ENCODE measurements around the gene SHISA6.

DNA sequence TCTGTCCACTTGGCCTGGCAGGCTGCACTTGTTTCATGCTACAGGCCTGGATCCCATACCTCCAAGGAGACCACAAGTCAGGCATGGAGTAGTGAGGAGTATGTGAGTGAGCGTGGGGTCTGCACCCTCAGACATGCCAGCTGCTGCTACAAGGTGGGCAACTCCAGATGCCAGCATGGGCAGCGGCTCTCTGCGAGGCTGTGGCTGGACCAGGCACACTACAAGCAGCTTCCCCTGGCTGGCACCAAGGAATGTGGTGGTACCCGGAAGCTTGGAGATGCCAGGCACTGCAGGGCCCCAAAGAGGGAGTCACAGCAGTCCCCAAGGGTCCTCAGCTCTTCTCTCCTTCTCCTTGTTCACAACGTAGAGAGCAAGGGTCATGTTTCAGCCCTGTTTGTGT, 341.2 kb downstream of the SHISA6 start:
- TF ChIP-seq CTCF (IDR thresholded peaks at IDR 0.05) = no peak
- no peak for TF ChIP-seq POLR2A (IDR thresholded peaks at IDR 0.05)
